ENCODE measurements around the gene TGOLN2. TPM values are rescaled to one million over a fixed set of nuclear protein-coding genes. Genes with fewer than 3 reads are reported as not detected.
A peak's percentile ranks its signal among the peaks of the same experiment; 100 is the strongest.

Gene TGOLN2
- total and polyA plus RNA-seq, 4 donors, result 56.7 to 114 (median 67.5) TPM

DNA sequence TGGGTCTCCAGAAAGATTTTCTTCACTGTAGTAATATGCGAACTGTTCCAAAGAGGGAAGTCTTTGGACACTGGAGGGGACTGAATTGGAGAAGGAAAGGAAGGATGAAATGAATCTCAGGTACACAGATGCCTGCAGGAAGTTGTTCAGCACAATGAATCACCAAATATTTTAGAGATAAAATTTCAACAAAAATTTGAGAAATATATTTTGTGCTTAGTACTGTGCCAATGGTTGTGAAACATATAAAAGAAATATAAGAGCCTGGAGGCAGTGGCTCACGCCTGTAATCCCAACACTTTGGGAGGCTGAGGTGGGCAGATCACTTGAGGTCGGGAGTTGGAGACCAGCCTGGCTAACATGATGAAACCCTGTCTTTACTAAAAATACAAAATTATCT, 29.9 kb upstream of the TGOLN2 start:
- no peak overlapping the region for H3K9ac ChIP-seq (ENCODE audit: low read depth in 1 of 2, low read length in 2 of 2)
- no peaks in the 10 kb centered on the region for H3K9me3 ChIP-seq (ENCODE audit: control insufficient read depth in 4 of 4, low read length in 3 of 4)
- H3K27ac ChIP-seq (ENCODE audit: low read depth in 1 of 2, low read length in 2 of 2), result no peak overlapping the region
- 95% methylated on average over 3 of the region's 3 CpGs for WGBS
- no peak overlapping the region for H3K4me3 ChIP-seq (ENCODE audit: low read depth in 1 of 3, low read length in 3 of 3)
- DNase-seq (ENCODE audit: low spot score), result no peak
- H3K36me3 ChIP-seq (ENCODE audit: control insufficient read depth in 4 of 4, insufficient read depth in 3 of 4, low read depth in 1 of 4, low read length in 3 of 4), result peaks cover 0 to 14% (median 7%) of the 10 kb centered on the region in 4 donors
- no peaks in the 10 kb centered on the region for H3K27me3 ChIP-seq (ENCODE audit: control insufficient read depth in 4 of 4, insufficient read depth in 4 of 4, low read length in 3 of 4)
- no peak for TF ChIP-seq GABPA (IDR thresholded peaks at IDR 0.05 in 1 of 2, conservative IDR thresholded peaks at IDR 0.05 in 1 of 2)
- TF ChIP-seq TAF1 (conservative IDR thresholded peaks at IDR 0.05), result no peak
- TF ChIP-seq, protein P1, sequence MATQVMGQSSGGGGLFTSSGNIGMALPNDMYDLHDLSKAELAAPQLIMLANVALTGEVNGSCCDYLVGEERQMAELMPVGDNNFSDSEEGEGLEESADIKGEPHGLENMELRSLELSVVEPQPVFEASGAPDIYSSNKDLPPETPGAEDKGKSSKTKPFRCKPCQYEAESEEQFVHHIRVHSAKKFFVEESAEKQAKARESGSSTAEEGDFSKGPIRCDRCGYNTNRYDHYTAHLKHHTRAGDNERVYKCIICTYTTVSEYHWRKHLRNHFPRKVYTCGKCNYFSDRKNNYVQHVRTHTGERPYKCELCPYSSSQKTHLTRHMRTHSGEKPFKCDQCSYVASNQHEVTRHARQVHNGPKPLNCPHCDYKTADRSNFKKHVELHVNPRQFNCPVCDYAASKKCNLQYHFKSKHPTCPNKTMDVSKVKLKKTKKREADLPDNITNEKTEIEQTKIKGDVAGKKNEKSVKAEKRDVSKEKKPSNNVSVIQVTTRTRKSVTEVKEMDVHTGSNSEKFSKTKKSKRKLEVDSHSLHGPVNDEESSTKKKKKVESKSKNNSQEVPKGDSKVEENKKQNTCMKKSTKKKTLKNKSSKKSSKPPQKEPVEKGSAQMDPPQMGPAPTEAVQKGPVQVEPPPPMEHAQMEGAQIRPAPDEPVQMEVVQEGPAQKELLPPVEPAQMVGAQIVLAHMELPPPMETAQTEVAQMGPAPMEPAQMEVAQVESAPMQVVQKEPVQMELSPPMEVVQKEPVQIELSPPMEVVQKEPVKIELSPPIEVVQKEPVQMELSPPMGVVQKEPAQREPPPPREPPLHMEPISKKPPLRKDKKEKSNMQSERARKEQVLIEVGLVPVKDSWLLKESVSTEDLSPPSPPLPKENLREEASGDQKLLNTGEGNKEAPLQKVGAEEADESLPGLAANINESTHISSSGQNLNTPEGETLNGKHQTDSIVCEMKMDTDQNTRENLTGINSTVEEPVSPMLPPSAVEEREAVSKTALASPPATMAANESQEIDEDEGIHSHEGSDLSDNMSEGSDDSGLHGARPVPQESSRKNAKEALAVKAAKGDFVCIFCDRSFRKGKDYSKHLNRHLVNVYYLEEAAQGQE (IDR thresholded peaks at IDR 0.05), result no peak
- TF ChIP-seq FOXA1 (IDR thresholded peaks at IDR 0.05), result no peak
- TF ChIP-seq, protein P2, sequence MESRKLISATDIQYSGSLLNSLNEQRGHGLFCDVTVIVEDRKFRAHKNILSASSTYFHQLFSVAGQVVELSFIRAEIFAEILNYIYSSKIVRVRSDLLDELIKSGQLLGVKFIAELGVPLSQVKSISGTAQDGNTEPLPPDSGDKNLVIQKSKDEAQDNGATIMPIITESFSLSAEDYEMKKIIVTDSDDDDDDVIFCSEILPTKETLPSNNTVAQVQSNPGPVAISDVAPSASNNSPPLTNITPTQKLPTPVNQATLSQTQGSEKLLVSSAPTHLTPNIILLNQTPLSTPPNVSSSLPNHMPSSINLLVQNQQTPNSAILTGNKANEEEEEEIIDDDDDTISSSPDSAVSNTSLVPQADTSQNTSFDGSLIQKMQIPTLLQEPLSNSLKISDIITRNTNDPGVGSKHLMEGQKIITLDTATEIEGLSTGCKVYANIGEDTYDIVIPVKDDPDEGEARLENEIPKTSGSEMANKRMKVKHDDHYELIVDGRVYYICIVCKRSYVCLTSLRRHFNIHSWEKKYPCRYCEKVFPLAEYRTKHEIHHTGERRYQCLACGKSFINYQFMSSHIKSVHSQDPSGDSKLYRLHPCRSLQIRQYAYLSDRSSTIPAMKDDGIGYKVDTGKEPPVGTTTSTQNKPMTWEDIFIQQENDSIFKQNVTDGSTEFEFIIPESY (IDR thresholded peaks at IDR 0.05), result no peak
- peaks cover 6 to 22% (median 16%) of the 10 kb centered on the region in 4 donors for H3K4me1 ChIP-seq (ENCODE audit: control insufficient read depth in 4 of 4, insufficient read depth in 4 of 4, low read length in 3 of 4)

DNA sequence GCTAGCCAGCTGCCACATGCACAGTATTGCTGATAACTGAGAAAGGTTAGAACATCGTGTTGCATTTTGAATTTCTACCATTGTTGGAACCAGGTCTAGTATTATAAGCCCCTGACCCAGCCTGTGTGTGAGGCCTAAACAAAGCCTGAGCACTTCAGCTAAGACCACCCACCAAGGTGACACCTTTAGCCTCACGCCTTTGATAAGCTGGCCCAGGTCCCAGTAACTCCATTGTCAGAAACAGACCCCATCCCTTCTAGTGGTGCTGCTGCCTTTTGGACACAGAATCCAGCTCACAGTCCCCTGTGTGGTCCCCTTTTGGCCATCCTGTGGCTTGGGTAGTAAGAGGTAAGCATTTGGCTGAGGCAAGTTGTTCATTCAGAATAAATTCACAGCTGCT, 28.4 kb upstream of the TGOLN2 start:
- Histone ChIP-seq H3K4me1 (ENCODE audit: control insufficient read depth in 4 of 4, insufficient read depth in 4 of 4, low read length in 3 of 4) (peaks cover 6 to 24% (median 16%) of the 10 kb centered on the region in 4 donors), H3K9me3 (ENCODE audit: control insufficient read depth in 4 of 4, low read length in 3 of 4) (no peaks in the 10 kb centered on the region), H3K9ac (ENCODE audit: low read depth in 1 of 2, low read length in 2 of 2) (no peak overlapping the region), H3K36me3 (ENCODE audit: control insufficient read depth in 4 of 4, insufficient read depth in 3 of 4, low read depth in 1 of 4, low read length in 3 of 4) (peaks cover 0 to 12% (median 6%) of the 10 kb centered on the region in 4 donors), H3K27me3 (ENCODE audit: control insufficient read depth in 4 of 4, insufficient read depth in 4 of 4, low read length in 3 of 4) (no peaks in the 10 kb centered on the region), H3K27ac (ENCODE audit: low read depth in 1 of 2, low read length in 2 of 2) (no peak overlapping the region), H3K4me3 (ENCODE audit: low read depth in 1 of 3, low read length in 3 of 3) (no peak overlapping the region)
- 95% methylated on average over 2 of the region's 2 CpGs for WGBS
- no peak for DNase-seq (ENCODE audit: low spot score)
- TF ChIP-seq EGR1 (IDR thresholded peaks at IDR 0.05; ENCODE audit: low read depth in 2 of 2), result no peak

DNA sequence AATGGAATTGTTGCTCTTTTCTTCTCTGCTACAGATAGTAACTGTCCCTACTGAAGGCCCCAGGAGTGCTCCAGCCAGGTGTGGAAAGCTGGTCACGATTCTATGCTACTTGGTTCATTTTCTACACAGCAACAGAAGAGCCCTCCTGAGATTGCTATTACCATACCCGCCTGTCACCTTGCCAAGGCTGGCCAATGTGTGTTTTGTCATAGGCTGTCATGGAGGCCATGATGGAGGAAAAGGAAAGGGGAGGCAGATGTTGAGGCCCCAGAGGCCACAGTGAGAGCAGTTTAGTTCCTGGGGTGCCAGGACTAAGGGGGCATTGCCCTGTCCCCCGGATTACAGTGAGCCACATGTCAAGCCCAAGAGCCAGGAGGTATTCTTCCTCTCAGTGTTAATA, 27.7 kb upstream of the TGOLN2 start:
- no peak overlapping the region for H3K27ac ChIP-seq (ENCODE audit: low read depth in 1 of 2, low read length in 2 of 2)
- peak overlapping the region; percentile 64 to 82 (median 81) for H3K4me3 ChIP-seq (ENCODE audit: low read depth in 1 of 3, low read length in 3 of 3)
- peak overlapping the region in 1 of 2 donors; percentile 70 for H3K9ac ChIP-seq (ENCODE audit: low read depth in 1 of 2, low read length in 2 of 2)
- no peaks in the 10 kb centered on the region for H3K27me3 ChIP-seq (ENCODE audit: control insufficient read depth in 4 of 4, insufficient read depth in 4 of 4, low read length in 3 of 4)
- DNase-seq (ENCODE audit: low spot score), result no peak
- peaks cover 6 to 24% (median 16%) of the 10 kb centered on the region in 4 donors for H3K4me1 ChIP-seq (ENCODE audit: control insufficient read depth in 4 of 4, insufficient read depth in 4 of 4, low read length in 3 of 4)
- 76% methylated on average over 3 of the region's 3 CpGs for WGBS
- H3K36me3 ChIP-seq (ENCODE audit: control insufficient read depth in 4 of 4, insufficient read depth in 3 of 4, low read depth in 1 of 4, low read length in 3 of 4), result peaks cover under 1 to 19% (median 12%) of the 10 kb centered on the region in 4 donors
- no peaks in the 10 kb centered on the region for H3K9me3 ChIP-seq (ENCODE audit: control insufficient read depth in 4 of 4, low read length in 3 of 4)
- TF ChIP-seq, protein P3, sequence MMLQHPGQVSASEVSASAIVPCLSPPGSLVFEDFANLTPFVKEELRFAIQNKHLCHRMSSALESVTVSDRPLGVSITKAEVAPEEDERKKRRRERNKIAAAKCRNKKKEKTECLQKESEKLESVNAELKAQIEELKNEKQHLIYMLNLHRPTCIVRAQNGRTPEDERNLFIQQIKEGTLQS (IDR thresholded peaks at IDR 0.05), result no peak
- TF ChIP-seq, protein P2 (IDR thresholded peaks at IDR 0.05), result no peak
- no peak for TF ChIP-seq NR2F2 (IDR thresholded peaks at IDR 0.05)
- no peak for TF ChIP-seq EGR1 (IDR thresholded peaks at IDR 0.05; ENCODE audit: low read depth in 2 of 2)
- no peak for TF ChIP-seq YY1 (IDR thresholded peaks at IDR 0.05)
- no peak for TF ChIP-seq HNF4G (IDR thresholded peaks at IDR 0.05)
- no peak for TF ChIP-seq JUND (IDR thresholded peaks at IDR 0.05)
- TF ChIP-seq GABPA (IDR thresholded peaks at IDR 0.05 in 1 of 2, conservative IDR thresholded peaks at IDR 0.05 in 1 of 2), result no peak
- TF ChIP-seq RXRA (IDR thresholded peaks at IDR 0.05), result no peak
- TF ChIP-seq RAD21 (IDR thresholded peaks at IDR 0.05), result no peak
- TF ChIP-seq, protein P1 (IDR thresholded peaks at IDR 0.05), result no peak
